Bone marrow (tissue), 2 donors: ENCODE measurements around the gene PURA.

Experiments
- DNase-seq, 2 donors: peaks; one replicate each; lab custom pipeline; 2025; lab: John Stamatoyannopoulos, UW

The PURA gene

GRCh38 chr5:140159014-140159927, 45.4 kb downstream of the PURA start:
- DNase-seq: no peak

- DNase-seq: no peak
Observed at GRCh38 chr5:140162275-140162674, 48.4 kb downstream of the PURA start.

DNA sequence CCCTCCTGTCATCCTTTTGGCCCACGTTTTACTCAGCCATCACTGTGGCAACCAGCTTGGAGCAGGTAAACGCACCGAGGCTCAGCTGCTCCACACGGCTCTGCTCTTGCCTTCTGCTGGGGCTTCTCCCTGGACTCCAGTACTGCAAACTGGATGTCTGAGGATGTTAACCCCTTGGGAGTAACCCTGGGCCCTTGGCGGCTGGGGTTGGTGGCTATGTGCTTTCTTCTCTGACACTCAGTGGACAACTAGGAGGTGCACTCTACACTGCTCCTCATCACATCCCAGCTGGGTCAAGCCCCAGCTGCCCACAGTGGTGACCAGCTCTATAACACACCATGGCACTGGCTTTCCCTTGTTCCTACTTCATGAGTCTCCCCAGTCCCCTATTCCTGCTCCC, 48.9 kb downstream of the PURA start:
- DNase-seq: no peak

GRCh38 chr5:140165101-140165922, 51.4 kb downstream of the PURA start:
- DNase-seq: no peak

GRCh38 chr5:140165923-140166270, 52.0 kb downstream of the PURA start:
- DNase-seq: no peak

GRCh38 chr5:140166911-140167310, 53.0 kb downstream of the PURA start:
- DNase-seq: no peak

DNA sequence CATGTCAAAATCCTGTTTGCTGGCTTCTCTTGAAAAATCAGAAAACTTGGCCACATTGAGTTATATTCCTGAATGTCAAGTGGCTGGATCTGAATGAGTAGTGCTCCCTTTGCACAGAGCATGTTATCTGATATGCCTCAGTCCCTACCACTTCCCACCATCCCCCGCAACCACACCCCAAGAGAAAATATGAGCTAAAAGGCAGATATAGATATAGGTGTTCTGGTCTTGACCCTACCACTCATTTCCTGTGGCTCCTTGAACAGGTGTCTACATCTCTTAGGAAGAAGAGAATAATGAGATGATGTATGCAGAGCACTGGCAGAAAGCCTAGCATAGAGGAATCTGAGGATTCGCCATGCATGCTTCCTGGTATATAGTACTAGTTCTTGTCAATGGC, 54.5 kb downstream of the PURA start:
- no peak for DNase-seq

- no peak for DNase-seq
Observed at GRCh38 chr5:140169410-140169809, 55.5 kb downstream of the PURA start.

DNA sequence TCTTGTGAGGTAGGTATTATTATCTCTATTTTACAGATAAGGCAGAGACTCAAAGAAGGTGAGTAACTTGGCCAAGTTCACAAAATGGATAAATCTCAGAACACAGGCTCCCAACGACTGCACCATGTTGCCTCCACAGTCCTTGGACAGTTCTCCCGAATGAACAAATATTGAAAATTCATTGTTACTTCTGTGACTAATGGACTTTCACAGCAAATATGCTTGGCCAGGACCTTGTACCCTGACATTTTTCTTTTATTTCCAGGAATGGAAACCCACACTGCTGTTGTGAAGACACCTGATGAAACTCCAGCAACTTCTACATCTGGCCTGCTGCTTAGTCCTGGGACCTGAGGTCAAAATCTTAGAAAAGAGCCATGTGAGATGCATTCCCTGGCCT, 58.6 kb downstream of the PURA start:
- DNase-seq: no peak

DNA sequence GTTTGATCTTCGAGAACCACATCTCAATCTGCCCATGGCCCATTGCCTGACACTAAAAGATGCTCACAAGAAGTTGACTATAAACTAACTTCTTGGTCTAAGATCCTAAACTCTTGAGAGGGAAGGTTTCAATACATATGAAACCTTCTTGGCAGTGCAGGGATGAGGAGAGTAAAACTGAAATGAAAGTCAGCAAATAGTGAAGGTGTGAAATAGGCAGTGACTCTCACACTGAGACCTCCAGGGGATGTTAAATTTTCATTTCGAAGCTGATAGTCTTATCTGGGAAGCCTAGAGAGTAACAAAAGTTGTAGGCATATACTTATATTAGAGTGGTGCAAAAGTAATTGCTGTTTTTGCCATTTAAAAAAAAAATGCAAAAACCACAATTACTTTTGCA, 60.1 kb downstream of the PURA start:
- no peak for DNase-seq

DNA sequence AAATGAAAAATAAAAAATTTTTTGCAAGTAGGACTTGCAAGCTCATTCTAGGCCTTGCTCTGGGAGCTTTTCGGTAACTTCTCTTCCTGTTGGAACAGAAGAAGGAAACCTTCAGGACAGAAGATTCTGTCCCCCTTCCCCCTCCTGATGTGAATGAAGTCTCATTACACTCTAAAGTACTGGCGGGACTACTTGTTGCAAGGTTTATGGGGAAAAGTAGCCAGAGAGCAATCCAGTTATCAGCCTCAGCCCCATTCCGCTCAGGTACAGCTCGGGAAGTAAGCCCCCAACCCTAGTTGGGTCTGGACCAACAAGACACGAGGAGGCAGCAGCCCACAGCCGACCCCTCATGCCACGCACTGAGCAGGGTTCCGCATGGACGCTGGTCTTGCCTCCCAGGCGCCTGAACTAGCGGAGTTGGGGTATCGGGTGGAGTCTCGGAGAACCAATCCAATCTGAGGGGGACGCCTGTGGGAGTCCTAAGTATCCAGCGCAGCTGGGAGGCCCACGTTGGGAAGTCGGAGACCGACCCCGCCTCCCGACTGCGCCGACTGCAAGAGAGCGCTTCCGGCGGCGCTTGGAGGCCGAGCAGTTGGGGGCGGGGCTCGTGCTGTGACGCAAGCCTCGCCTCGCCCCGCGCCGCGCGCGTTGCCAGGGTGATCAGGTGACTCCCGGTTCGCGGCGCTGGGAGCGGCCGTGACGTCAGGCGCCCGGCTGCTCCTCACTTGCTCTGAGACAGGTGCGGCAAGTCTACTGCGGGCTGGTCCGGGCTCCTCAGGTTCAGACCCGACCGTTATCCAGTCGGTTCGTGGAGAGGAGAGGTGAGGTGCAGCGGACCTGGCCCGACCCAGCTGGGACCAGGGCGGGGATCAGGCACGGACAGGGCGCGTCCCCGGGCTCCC, 60.8 kb downstream of the PURA start, which contains the start of gene CYSTM1:
Gene CYSTM1 (plus strand): TSS at position 724 of the 902 bp plus-strand sequence. CDS start 19,278 bp downstream, outside the sequence.
- peak; percentile 23 to 78 for DNase-seq
